Pancreas (tissue), 10 donors: ENCODE data around the gene PRMT3. TPM values are rescaled to one million over a fixed set of nuclear protein-coding genes. Genes with fewer than 3 reads are reported as not detected.

Experiments
- ATAC-seq, 4 donors: fragments of 200-7000 bp; cut with Tn5 transposase; one replicate each; pipeline versions ENCODE4 v1.8.0 to v1.9.1; 2020; ENCODE audit warnings: mild to moderate bottlenecking in 4 of 4, moderate library complexity in 4 of 4
- DNase-seq, 6 donors: peaks; one replicate each; pipeline ENCODE4 v3.0.0-alpha.2; 2020
- FAIRE-seq: peaks from 2 replicates; lab custom pipeline; 2012; peaks lifted over from hg19 to GRCh38; lab: Jason Lieb, UNC
- H3K27ac ChIP-seq, 4 donors: fragments of 200-600 bp; sonication (generic); 1 replicate in 3 of 4; 2 replicates in 1 of 4; pipeline versions ENCODE4 v1.5.0 to v1.8.0; 2020
- H3K27me3 ChIP-seq, 4 donors: fragments of 200-600 bp; one replicate each; pipeline ENCODE4 v1.8.0; 2021
- H3K36me3 ChIP-seq, 3 donors: fragments of 200-600 bp; sonication (generic) in 1 of 3; one replicate each; pipeline versions ENCODE4 v1.5.0 to v1.8.0; 2020 to 2021
- H3K4me1 ChIP-seq, 3 donors: fragments of 200-600 bp; one replicate each; pipeline ENCODE4 v1.8.0; 2021
- H3K4me3 ChIP-seq, 4 donors: fragments of 200-600 bp; sonication (generic) in 2 of 4; one replicate each; pipeline versions ENCODE4 v1.5.0 to v1.8.0; 2020 to 2021
- H3K9me3 ChIP-seq, 4 donors: fragments of 200-600 bp; one replicate each; pipeline ENCODE4 v1.8.0; 2021
- WGBS, 2 donors: extraction: QIAGEN DNeasy Blood & Tissue Kit; methylation state at CpG; one replicate each; pipeline ENCODE4 v1.1.7; 2013; 5-methylcytosine and 5-hydroxymethylcytosine counted together
- intact Hi-C, 3 donors: fragments of 100-400 bp; cut with DNase I; formaldehyde crosslinking; loops; one replicate each; pipeline versions ENCODE4 v1.11.1 to v1.14.2; 2022
- polyA plus RNA-seq, 2 donors: library from polyadenylated mRNA; stranded (reverse); fragments of 200-250 nt; gene quantifications; one replicate each; pipeline ENCODE4 v1.2.3, GENCODE V29; 2013
- total RNA-seq, 6 donors: library from RNA; stranded (reverse); fragmentation: NEBNext Ultra II Directional in 4 of 6; extraction: Animal tissue kit (Norgen Biotek cat#: 25700) in 4 of 6; gene quantifications; one replicate each; pipeline versions ENCODE4 v1.2.1 to v1.2.4, GENCODE V29; 2021 to 2023
- TF ChIP-seq, protein P1 (sequence below), 4 donors: fragments of 200-600 bp; sonication (generic) in 3 of 4; IDR thresholded peaks; one replicate each; pipeline versions ENCODE4 v1.5.0 to v1.8.0; 2021; ENCODE audit warnings: antibody characterized with exemption in 4 of 4
- donor health status: healthy with polysubstance abuse.
- donor health status: DM: no; HTN: no; CAD: no; lungs with moderate emphysema.
- donor health status: DM: no; HTN: no; CAD: no.
- donor health status: control.
- donor health status: control.
- donor health status: Bipolar disorder and iron deficiency.
- donor health status: DM: yes; HTN: yes; CAD: no.
- donor health status: DM: no; HTN: no; CAD: no.
- donor health status: DM: no; HTN: no; CAD: no.
- donor health status: DM: yes; HTN: yes; CAD: no.

PRMT3 gene
- total and polyA plus RNA-seq, 8 donors: 4.9 to 10.3 (median 5.9) TPM

DNA sequence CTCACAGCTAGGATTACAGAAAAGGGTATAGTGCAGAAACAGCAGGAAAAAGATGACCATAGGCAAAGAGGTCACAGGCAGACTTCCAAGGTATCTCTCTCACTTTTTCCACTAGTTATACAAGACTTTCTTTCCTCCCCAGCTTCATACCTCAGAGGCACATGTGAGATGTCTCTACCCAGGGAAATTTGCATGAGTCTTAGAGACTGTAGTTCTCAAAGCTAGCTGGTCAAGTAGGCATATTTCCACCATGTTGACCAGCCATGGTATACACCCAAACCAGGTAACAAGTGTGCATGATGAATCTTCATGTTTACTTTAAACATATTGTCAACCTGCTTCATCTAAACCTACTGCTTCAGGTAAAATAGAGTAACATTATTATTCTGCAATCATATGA, 27.9 kb downstream of the PRMT3 start:
- no peaks in the 10 kb centered on the region for H3K36me3 ChIP-seq
- intact Hi-C loops: no loop called here
- no peaks in the 10 kb centered on the region for H3K4me1 ChIP-seq
- TF ChIP-seq, protein P1, sequence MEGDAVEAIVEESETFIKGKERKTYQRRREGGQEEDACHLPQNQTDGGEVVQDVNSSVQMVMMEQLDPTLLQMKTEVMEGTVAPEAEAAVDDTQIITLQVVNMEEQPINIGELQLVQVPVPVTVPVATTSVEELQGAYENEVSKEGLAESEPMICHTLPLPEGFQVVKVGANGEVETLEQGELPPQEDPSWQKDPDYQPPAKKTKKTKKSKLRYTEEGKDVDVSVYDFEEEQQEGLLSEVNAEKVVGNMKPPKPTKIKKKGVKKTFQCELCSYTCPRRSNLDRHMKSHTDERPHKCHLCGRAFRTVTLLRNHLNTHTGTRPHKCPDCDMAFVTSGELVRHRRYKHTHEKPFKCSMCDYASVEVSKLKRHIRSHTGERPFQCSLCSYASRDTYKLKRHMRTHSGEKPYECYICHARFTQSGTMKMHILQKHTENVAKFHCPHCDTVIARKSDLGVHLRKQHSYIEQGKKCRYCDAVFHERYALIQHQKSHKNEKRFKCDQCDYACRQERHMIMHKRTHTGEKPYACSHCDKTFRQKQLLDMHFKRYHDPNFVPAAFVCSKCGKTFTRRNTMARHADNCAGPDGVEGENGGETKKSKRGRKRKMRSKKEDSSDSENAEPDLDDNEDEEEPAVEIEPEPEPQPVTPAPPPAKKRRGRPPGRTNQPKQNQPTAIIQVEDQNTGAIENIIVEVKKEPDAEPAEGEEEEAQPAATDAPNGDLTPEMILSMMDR (IDR thresholded peaks at IDR 0.05): no peak
- no peak for ATAC-seq
- DNase-seq: no peak
- no peak overlapping the region for H3K4me3 ChIP-seq
- no peak overlapping the region for H3K27ac ChIP-seq
- no peak for FAIRE-seq
- no peaks in the 10 kb centered on the region for H3K9me3 ChIP-seq
- H3K27me3 ChIP-seq: no peaks in the 10 kb centered on the region

DNA sequence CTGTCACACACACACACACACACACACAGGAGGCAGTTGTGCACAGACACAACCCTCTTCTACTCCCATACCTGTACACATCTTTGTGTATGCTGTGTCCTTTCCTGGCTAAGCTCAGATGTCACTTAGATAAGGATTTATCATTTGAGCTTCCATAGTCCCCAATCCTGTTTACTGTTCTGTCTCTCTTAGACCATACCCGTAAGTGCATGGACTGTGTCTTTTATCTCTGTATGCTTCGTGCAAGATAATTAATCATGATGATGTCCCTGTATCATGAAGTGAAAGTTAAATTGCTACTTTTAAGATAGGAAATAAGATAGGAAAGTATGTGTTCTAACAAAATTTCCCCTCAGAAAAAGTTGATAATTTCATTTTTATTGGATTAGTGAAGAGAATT, 30.3 kb downstream of the PRMT3 start:
- Histone ChIP-seq H3K36me3 (no peaks in the 10 kb centered on the region), H3K4me3 (no peak overlapping the region), H3K9me3 (no peaks in the 10 kb centered on the region), H3K27ac (no peak overlapping the region), H3K4me1 (no peaks in the 10 kb centered on the region), H3K27me3 (no peaks in the 10 kb centered on the region)
- 44 to 45% methylated on average over 2 of the region's 2 CpGs for WGBS, 2 donors
- intact Hi-C loops: no loop called here
- TF ChIP-seq, protein P1 (IDR thresholded peaks at IDR 0.05): no peak
- no peak for DNase-seq
- no peak for ATAC-seq
- FAIRE-seq: no peak

DNA sequence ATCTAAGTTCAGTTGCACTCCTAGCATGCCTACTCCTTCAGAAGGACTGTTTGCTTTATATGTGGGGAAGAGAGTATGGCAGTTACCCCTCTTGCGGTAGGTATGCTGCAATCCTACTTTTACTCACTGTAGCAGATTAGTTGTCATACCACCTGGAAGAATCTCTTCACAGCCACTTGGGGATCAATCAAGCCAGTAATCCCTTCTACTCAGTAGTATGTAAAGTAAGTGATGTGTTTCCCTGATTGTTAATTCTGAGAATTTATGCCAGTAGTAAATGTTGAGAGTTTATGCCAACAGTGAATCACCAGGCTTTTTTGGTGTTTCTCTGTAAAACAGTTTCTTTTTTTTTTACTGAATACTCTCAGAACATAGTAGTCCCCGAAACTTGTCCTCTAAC, 34.4 kb downstream of the PRMT3 start:
- no peak for ATAC-seq
- DNase-seq: no peak
- TF ChIP-seq, protein P1 (IDR thresholded peaks at IDR 0.05): no peak
- no peak overlapping the region for H3K27ac ChIP-seq
- no peak overlapping the region for H3K4me3 ChIP-seq
- no peaks in the 10 kb centered on the region for H3K9me3 ChIP-seq
- H3K36me3 ChIP-seq: no peaks in the 10 kb centered on the region
- H3K4me1 ChIP-seq: no peaks in the 10 kb centered on the region
- WGBS, 2 donors: 74 to 100% methylated on average over 2 of the region's 2 CpGs
- FAIRE-seq: no peak
- intact Hi-C loops: no loop called here
- H3K27me3 ChIP-seq: no peaks in the 10 kb centered on the region

DNA sequence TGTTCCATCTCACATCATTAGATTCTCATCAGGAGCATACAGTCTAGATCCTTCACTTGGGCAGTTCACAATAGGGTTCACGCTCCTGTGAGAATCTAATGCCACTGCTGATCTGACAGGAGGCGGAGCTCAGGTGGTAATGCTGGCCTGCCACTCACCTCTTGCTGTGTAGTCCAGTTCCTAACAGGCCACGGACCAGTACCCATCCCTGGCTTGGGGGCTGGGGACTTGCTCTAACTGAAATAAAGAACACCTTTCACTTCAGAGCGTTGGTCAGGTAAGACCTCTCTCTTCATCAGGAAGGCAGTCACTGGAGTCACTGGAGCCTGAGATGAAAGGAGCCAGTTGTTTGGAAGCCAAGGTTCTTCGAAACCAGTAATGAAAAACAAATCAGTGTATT, 41.7 kb downstream of the PRMT3 start:
- ATAC-seq (no peak), DNase-seq (peak in 1 of 6 donors; percentile 15), FAIRE-seq (no peak)
- H3K36me3 ChIP-seq: no peaks in the 10 kb centered on the region
- H3K9me3 ChIP-seq: no peaks in the 10 kb centered on the region
- no peak overlapping the region for H3K27ac ChIP-seq
- intact Hi-C loops: no loop called here
- TF ChIP-seq, protein P1 (IDR thresholded peaks at IDR 0.05): no peak
- no peaks in the 10 kb centered on the region for H3K4me1 ChIP-seq
- H3K4me3 ChIP-seq: no peak overlapping the region
- 87 to 95% methylated on average over 5 of the region's 5 CpGs for WGBS, 2 donors
- no peaks in the 10 kb centered on the region for H3K27me3 ChIP-seq

DNA sequence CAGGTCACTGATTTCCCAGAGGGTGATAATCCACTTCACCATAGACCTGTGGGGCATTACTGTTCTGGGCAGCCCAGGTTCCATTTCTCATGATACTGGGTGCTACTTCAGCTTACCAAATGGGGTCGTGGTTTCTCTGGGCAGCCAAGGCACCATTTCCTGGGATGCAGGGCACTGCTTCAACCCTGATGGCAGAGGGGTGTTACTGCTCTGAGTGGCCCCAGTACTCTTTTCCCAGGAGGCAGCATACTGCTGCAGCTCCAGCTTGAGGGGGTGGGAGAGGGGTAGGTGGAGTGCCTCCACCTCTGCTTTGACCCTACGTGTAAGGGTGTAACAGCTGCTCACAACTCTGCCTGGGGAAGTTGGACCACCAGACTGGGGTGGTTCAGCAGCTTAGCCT, 51.1 kb downstream of the PRMT3 start:
- H3K4me3 ChIP-seq: no peak overlapping the region
- no peak for FAIRE-seq
- no peaks in the 10 kb centered on the region for H3K36me3 ChIP-seq
- H3K27me3 ChIP-seq: no peaks in the 10 kb centered on the region
- no peaks in the 10 kb centered on the region for H3K9me3 ChIP-seq
- no peak overlapping the region for H3K27ac ChIP-seq
- intact Hi-C loops: no loop called here
- DNase-seq: peak in 1 of 6 donors; percentile 18
- 91% methylated on average over 2 of the region's 2 CpGs for WGBS, 2 donors
- TF ChIP-seq, protein P1 (IDR thresholded peaks at IDR 0.05): no peak
- H3K4me1 ChIP-seq: no peaks in the 10 kb centered on the region
- ATAC-seq: no peak
